NCI-H2196 treated with DMSO at 0.1 percent for 48 hours (cell line): ENCODE results near the gene MRPS9.

ENCODE experiments used
- DNase-seq: peaks from one replicate; lab custom pipeline; 2025; ENCODE audit not compliant: unreplicated experiment; lab: John Stamatoyannopoulos, UW

Gene MRPS9

GRCh38 chr2:105118960-105119359 is 81.1 kb downstream of the MRPS9 start:
- DNase-seq, result no peak

DNA sequence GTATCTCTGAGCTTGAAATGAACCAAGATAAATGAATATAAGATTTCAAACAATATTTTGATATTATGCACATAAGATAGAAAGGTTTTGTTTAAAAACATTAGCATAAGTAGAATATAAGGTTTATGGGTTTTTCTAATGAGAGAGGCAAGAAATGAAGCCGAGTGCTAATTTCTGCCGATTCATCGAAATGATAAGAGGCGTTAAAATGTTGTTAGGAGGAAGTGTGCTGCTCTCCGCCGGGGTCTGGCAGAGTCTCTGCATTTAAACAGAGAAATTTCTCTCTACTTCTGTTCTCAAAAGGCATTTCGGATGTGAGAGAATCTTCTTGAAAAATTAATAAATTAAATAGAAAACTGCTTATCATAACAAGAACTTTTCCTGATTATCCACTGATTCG is 83.6 kb downstream of the MRPS9 start:
- DNase-seq, result no peak

GRCh38 chr2:105125428-105125827 is 87.6 kb downstream of the MRPS9 start:
- no peak for DNase-seq

DNA sequence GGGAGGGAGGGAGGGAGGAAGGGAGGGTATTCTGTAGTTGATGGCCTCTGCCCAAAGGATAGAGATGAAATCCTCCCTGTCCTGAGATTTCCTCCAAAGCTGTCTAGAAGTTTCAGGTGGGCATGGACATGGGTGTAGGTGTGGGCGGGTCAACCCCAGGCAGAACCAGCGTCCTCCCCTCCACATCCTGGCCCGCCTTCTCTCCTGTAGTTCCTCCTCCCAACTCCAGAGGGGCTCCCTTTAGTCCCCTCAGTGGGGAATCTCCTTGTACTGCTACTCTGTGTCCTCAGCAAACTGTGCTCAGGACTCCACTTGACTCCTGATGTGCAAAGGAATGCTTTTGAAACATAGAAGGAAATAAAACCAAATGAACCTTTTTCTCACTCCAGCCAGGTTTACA is 88.1 kb downstream of the MRPS9 start:
- DNase-seq, result no peak

DNA sequence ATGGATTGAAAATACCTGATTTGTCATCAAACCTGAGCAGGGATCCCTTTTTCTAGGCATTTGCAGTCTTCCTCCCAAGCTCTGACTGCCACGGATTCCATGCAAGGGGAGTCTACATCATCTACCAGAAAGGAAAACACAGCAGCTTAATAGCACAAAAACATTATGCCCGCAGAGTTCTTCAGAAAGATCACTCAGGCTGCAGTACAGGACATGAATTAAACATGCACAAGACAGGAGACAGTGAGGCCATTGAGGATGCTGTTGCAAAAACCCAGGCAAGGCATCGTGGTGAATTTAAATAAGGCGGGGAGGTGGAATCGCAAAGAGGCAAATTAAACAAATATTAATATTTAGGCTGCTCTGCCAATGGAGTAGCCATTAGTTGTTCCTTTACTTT is 88.5 kb downstream of the MRPS9 start:
- DNase-seq, result no peak

DNA sequence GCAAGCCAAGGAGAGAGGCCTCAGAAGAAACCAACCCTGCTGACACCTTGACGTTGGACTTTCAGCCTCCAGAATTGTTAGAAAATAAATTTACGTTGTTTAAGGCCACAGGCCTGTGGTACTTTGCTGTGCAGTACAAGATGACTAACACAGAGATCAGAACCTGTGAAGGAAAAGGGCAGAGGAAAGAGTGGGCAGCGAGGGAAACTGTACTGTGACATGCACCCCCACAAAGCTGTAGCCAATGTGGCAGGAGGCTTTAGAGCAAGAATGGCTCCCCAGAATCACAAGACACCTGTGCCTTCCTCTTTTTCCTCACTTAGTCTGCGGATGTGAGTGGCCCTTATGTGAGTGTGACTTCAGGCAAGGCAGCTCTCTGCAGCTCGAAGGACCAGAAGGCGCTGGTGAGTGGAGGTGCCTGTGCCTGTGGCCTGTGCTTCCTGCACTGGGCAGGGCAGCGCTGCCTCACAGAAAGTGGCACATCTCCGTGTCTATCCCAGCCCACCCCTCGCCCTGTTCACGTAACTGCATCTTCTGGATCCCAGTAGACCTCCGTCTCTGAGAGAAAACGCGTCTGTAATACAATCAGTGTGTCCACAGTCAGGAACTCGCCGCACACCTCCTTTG is 89.5 kb downstream of the MRPS9 start:
- DNase-seq, result no peak

DNA sequence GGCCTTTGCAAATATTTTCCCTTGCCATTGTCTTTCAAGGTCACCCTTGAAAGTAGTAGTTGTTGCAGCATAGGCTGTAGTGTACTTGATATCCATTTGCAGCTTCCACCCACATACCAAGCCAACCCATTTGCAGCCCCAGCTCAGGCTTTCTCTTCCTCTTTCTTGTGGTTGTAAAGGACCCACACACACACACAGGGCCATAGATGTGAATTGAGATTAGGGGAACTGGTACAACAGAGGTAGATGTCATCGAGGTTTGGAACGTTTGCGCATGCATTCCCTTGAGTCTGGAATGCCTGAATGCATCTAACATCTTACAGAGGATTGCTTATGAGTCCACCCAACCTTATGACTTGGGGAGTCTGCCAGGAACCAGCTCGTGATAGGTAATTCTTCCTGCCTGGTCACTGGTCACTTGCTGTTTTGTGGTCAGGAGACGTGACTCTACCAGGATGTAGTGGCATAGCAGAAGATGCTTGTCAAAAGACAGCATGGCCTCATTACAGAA is 91.9 kb downstream of the MRPS9 start:
- DNase-seq, result no peak

DNA sequence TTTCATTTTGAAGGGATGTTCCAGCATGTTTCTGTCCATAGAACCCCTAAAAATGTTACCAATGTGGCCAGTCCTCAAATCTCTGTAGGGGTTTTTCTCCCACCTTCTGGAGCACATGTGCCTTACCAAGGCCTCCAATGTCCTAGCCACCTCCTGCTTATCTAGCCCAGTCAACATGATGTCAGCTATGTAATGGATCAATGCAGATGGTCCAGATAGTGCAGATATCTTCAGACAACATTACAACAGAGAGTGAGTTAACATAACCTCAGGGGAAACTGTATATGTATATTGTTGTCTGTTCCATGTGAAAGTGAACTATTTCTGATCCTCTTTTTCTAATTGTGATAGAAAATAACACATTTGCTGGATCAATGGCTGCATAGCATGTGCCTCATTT is 92.7 kb downstream of the MRPS9 start:
- DNase-seq, result no peak

GRCh38 chr2:105134081-105134480 is 96.2 kb downstream of the MRPS9 start:
- no peak for DNase-seq

DNA sequence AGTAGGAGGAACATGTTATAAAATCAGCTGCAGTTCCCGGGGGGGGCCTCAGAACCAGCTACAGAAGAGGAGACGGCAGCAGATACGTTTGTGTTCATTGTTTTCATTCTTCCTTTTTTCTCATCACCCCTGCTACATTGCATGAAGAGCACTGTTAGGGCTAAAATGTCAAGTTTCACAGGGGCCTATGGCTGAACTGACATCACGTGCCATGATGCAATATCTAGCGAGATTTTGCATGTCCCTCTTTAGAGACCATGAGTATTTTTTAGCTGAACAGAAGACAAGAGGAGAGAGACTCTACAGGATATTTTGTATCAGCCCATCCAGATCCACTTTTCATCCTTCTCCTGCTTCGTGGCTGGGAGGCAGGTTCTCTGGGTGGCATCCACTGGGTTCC is 97.6 kb downstream of the MRPS9 start:
- DNase-seq, result no peak

DNA sequence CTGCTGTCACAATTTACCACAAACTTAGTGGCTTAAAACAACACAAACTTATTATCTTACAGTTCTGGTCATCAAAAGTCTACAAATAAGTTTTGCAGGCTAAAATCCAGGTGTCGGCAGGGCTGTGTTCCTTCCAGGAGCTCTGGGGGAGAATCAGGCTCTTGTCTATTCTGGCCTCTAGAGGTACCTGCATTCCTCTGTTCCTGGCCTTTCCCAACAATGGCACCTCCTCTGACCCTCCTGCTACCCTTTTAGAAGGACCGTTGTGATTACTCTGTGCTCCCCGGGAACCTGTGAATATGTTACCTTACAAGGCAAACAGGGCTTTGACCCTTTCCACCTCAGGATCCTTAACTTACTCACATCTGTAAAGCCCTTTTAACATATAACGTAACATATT is 98.5 kb downstream of the MRPS9 start:
- no peak for DNase-seq

DNA sequence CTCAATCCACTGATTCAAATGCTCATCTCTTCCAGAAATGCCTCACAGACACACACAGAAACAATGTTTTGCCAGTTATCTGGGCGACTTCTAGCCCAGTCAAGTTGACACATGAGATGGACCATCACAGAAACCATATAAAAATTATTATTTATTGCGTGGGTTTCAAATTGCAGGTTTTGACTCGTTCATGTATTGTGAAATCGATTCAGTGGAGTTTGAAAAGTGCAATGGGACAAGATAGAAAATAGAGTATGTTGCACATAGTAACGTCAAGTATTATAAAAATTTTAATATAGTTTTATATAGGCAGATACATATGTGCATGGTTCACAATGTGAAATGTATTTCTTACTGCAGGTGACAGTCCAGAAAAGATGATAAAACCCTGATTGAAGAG is 100.8 kb downstream of the MRPS9 start:
- no peak for DNase-seq

GRCh38 chr2:105139556-105140239 is 101.8 kb downstream of the MRPS9 start:
- no peak for DNase-seq

GRCh38 chr2:105140240-105140568 is 102.3 kb downstream of the MRPS9 start:
- DNase-seq, result no peak

DNA sequence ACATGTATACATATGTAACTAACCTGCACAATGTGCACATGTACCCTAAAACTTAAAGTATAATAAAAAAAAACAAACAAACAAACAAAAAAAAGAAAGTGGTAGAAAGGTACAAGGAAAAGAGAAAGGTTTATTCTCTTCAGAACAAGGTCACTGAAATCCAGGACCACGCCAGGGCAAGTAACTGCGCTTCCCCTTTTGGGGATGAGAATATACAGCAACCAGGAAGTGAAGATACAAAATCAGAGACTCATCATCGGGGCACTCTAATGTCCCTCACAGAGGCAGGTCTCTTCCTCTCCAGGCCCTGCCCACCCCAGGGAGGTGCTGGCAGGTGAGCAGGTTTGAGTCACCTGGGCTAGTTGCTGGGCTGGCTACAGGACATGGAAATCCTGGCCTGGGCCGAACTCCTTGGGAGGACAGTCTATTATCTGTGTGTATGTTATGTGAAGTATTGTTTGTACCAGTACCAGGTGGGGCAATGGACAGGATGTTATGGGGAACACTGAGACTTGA is 103.3 kb downstream of the MRPS9 start:
- DNase-seq, result no peak

DNA sequence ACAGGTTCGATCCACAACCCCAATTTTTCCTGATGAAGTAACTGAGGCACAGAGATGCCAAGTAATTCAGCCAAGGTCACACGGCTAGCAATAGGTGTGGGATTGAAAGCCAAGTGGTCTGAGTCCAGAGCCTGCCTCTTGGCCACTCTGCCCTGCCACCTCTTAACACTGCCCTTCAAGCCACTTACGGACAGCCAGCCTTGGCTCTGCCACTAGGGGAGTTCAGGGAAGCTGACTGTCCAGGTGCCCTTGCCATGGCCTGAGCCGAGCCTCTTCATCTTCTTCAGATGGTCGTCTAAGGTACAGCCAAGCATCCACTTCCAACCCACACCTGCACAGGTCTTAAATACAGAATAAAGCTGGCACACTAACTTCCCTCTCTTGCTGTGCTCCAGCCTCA is 104.4 kb downstream of the MRPS9 start:
- no peak for DNase-seq

DNA sequence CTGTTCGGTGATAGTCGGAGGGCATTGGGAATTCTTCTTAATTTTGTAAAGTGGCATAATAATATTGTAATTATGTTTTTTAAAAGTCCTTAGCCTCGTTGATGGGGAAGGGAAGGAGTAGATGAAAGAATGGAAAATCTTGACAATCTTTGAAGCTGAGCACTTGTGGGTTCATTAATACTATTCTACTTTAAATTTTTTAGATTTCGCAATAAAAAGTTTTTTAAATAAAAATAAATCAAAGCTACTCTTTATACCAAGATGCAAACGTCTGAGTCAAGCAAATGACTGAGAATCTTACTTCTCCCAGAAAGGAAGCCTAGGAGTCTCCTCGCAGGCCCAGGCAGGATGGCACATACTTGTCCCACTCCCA is 105.2 kb downstream of the MRPS9 start:
- no peak for DNase-seq

- no peak for DNase-seq
Observed at GRCh38 chr2:105143467-105144151, 105.7 kb downstream of the MRPS9 start.

DNA sequence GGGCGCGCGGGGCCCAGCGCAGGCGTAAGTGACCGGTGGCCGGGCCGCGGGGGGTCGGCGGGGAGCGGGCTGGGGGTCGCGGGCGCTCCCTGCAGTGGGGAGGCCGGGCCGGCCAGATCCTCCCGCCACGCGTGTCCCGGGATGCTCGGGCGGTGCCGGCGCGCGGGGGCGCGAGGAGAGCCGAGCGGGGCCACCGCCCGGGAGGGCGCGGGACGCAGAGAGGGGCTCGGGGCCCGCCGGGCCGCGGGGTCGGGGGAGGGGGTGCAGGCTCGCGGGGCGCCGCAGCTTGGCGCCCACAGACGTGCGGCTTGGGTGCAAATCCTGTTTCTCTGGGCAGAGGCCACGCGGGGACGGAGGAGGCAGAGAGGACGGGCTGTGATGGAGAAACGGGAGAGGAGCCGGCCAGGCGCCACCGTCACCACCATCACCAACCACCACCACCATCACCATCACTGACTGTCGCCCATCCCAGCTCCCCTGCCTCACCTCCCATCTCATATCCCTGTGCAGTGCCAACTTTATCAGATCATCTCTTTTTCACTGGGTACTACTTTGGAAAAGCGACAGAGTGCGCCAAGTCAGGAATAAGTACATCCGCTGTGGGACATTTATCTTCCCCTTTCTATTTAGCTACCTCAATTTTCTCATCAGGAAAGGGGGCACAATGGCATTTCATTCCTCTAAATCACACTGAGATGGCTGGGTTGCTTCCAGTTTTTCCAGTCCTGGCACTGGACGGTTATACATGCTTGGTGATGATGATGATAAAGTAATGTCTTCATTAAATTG is 106.5 kb downstream of the MRPS9 start:
- no peak for DNase-seq

DNA sequence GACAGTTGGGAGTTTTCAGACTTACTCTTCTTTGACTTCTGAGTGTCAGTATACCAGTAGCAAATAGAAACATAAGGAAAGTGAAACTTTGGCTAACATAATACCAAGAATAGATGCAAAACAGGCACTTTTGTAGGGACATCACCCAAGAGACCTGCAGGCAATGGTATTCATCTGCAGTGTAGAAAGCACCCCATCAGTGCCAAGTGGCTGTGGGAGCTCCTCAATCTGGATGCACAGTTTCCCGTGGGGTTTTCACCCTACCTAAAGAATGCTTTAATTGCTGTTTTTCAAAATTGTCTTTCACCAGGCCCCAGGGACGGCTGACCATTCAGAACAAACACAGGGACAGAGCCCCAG is 107.1 kb downstream of the MRPS9 start:
- no peak for DNase-seq

- no peak for DNase-seq
Observed at GRCh38 chr2:105149272-105149671, 111.4 kb downstream of the MRPS9 start.
